Stimulated activated CD8-positive, alpha-beta memory T cell treated with anti-CD3 and anti-CD28 coated beads, Interleukin-15, amount 100 ng/mL, for 1 hour (primary cell): Measurements from ENCODE around the gene ATP2C2.

Experiments
- DNase-seq: peaks from one replicate; pipeline ENCODE4 v3.0.0-alpha.2; 2020; ENCODE audit warnings: low read depth

ATP2C2 gene

DNA sequence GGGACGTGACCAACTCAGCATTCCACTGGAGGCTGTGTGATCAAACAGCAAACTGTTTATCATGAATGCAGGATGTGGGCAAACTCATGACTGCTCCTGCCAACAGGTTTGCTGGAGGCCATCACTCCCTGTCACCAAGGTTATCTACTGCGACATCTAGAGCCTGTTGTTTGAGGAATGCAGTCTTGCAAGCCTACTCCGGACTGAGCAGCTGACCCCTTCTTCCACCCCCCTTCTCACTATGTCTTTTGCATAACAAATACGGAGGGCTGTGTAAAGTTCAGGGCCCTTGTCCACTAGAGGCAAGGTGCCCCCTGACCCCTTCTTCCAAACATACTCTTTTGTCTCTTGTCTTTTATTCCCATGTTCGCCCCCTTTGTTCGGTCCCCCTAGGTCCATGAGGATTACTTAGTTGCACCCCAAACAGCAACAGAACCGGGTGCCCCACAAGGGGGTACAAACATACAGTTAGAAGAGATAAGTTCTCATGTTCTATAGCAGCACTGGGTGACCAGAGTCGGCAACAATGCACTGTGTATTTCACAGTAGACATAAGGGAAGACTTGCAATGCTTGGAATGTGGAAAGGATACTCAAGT is 107.4 kb downstream of the ATP2C2 start:
- no peak for DNase-seq

DNA sequence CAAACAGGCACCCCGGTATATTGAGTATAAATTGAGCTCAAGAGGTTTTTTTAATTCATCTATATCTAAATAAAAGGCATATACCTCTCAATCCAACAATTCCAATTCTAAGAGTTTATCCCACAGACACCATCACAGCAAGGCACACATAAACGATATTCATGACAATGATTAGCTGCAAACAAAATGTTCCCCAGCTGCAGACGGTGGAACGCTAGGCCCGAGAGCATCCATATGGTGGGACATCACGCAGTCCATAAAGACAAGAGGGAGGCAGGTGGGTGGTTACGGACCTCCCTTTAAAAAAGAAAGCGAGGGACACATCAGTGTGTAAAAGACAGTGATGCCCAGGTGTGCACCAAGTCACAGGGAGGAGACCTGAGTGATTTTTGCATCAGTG is 108.1 kb downstream of the ATP2C2 start:
- no peak for DNase-seq

DNA sequence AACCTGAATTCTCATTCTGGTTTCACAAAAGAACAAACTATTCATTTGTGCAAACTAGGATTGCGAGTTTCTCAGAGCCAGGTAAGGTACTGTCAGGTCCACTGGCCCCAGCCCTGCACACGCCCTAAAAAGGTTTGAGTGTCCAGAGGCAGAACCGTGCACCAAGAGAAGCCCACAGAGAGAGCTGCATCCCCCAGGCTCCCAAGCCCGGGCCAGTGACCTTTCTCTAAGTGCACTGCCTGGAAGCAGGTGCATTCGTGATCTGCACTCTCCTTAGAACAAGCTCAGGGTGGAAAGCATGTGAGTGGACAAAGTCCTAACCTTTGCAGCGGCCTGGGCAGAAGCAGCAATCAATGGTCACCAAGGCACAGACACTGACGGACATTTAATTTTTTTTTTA is 109.3 kb downstream of the ATP2C2 start:
- no peak for DNase-seq

DNA sequence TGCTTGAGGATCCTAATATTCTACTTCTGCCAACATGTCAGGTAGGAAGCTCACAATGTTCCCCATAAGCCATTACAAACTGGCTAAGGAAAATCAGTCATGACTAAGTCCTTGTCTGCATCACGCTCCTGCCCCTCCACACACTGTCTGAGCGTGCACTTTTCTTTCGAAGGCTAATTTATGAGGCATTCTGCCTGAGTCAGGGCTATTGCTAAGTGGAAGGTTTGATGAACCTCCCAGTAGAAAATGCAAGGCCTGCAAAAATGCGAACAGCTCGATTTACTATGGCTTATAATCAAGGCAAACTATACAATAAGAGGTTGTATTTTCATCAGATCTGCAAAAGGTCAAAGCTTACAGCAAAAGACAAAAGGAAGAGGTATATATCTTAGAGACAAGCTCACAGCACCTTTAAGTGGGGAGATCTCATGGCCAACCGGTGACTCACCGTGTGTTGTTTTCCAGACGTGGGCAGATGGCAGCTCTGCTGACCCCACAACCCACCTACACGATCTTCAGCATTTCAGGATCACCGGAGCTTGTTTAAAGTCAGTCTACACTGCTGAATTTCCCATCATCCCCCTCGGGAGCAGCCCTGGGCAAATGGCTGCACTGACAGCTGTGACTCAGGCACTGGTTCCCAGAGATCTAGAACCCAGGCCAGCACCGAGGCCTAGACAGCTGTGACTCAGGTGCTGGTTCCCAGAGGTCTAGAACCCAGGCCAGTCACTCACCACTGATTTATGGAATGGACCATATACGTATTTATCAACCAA is 110.0 kb downstream of the ATP2C2 start:
- no peak for DNase-seq

DNA sequence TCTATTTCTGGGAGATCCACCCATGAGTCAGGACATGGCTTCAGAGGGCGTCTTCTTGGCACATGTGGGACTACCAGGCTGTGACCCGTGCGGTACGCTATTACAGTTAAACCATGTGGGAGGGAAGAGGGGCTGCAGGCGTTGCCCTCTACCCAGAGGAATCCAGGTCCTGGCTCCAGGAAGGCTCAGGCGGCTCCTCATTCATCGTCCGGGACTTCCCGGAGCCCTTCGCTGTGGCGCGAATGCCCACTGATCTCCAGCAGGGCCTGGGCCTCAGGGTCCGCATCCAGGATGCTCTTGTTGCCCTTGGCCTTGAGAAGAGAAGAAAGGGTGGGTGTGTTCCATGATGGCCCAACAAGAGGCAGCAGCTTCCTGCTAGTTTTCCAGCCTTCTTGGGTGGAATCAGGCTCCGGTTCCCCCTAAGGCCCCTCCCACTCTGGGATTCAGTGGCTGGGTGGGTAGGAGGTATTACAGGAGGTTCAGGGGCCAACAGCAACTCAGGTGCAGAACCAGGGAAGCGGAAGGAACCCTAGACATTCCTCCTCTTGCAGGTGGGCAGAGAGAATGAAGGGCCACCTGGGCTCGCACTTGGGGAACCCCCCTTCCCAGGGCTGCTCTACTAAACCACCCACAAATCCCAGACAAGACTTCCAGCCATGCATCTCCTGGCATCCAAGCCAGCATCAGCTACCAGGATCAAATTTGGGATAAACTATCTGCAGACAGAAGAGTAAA is 111.5 kb downstream of the ATP2C2 start:
- no peak for DNase-seq

DNA sequence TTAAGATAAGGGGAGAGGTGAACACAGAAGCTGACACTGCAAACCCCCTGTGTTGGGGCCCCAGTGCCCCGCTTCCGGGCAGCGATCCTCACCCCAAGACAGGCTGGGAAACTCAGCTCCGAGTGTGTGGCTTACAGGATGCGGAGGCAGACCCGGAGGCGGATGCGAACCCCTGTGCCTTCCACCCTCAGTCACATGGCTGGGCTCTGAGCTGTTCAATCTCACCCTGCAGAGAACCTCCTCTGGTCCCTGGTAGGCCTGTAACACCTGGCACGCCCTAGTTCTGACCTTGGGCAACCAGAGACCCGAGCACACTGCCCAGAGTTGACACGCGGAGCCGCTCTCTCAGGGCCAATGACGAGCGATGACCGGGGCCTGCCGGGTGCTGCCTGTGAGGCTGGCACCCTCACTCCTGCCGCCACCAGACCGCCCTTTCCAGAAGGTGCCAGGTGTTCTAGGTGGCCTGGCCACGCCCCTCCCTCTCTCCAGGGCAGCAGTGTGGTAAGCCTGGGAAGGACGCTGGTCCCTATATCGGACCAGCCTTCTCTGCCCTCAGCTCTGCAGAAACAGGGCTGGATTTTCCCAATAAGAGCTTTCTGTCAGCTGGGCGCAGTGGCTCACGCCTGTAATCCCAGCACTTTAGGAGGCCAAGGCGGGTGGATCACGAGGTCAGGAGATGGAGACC is 112.9 kb downstream of the ATP2C2 start:
- DNase-seq, result no peak

DNA sequence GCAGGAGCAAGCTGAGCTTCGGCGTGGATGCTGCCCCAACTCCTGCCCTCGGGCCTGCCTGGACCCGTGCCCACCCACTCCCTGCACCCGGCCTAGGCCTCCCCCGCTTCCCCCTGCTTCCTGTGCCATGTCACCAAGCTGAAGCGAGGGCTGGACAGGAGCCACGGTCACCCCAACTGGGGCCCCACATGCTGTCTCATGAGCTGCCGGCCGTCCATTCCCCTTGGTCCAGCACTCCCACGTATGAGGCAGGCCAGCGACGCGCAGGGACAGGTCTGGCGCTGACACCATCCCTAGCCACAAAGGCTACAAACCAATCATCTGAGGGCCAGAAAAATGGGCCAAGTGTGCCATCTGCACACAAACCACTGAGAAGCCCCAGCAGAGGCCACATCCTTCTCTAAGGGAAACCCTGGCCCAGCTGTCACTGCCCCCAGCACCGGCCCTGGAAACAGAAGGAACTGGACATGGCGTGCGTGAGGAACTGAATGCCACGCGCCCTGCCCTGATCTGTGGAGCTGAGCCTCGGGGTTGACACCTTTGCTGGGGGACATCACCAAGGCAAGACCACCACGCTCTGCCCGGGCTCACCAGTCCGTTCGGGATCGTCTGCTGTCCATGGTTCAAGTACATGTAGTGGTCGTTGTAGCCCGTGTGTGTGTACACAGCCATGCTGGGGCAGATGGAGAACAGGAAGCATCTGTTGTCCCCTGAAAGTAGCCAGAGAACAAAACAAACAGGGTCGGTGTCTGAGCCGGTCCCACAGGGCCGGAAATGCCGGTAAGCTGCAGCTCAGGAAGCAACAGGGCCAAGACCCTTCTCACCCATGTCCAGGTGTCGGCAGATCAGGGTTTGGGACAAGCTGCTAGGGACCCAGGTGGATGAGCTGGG is 113.9 kb downstream of the ATP2C2 start:
- DNase-seq, result no peak

DNA sequence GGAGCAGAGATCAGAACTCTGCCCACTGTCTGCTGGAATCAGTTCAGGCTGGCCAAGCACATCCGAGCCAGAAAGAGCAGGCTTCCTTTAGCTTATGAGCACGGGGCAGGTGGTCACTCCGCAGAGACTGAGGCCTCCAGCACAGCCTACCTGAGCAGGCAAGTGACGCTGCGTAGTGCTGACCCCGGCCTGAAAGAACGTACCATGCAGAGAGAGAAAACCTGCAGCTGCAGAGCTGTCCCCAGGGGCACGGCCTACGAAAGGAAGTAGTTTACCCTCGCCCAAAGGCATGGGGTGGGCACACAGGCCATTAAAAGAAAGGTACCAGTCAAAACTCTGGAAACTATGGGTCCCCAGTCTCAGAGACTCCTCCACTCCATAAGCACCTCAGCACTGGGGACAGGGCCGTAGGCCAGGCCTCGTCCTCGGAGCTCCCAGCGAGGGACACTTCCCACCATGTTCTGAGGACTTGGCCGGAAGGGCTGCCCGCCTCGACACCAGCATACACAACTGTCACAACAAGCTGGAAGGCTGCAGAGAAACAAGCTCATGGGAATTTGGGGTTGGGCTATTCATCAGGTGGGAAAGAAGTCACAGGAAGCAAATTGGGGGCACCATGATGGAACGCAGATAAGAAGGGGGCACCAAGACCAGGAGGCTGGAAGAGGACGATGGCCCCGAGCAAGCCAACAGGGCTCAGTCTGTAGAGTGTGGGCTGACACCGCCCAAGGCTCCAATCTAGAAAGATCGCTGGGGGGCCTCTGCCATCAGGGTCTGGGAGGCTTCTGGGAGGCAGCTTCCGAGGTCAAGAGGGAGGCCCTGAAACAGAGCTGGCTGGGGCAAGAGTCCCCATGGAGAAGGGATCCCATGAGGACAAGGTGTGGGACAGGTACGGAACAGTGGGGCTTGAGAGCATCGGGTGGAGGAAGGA is 114.9 kb downstream of the ATP2C2 start:
- DNase-seq, result no peak

DNA sequence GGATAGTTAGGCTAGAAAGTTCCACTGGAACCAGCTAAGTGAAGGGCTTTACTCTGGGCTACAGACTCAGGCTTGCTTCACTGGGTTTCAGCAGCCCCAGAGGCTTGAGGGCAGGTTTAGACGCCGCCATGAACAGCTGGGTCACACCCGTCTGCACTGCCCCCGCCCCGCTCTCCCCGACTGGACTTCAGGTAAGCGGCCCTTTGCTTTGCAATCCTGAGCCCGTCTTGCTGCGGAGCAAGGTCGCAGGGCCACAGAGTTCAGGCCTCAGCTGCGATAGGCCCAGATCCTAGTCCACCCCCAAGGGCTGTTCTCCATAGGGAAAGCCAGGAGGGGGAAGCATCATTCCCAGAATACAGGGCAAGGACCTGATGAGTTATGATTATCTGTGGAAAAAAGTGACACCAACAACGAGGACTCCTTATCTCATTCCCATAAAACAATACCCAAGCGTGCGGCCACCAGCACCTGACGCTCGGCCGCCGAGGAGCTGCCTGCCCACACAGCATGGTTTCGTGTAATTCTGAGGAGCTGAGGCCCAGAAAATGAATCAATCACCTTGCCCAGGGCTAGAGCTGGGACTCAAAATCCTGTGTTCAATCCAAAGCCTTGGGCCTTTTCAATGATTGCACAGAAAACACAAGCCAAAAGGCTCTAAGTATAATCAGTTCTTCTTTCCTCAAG is 115.7 kb downstream of the ATP2C2 start:
- no peak for DNase-seq

DNA sequence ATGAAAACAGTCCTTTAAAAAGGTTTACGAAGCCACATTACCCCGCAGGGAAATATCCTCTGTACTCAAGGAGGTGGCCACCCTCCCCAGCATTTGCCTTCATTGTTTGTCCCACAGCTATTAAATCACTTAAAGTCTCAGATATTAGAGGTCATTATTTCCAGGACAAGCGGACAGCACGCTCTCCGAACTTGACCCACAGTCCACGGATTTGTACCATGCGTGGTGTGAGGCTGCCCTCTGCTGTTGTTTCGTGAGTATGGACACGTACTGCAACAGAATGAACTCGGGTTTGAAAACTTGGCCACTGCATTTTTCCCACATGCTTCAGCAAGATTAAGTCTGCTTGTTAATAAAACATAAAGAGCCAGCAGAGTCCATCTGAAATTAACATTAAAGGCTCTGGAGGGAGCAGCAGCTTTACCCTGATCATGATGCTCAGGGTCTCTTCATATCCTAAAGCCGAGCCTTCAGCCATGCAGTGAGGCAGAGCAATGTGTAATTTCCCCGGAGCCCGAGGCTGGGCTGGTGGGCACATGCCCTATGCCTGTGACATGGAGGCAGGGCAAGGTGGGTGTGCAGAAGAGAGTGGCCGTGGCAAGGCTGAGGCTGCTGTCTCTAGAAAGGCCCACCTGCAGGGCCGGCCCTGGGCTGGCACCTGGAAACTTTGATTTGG is 116.4 kb downstream of the ATP2C2 start:
- DNase-seq, result no peak

DNA sequence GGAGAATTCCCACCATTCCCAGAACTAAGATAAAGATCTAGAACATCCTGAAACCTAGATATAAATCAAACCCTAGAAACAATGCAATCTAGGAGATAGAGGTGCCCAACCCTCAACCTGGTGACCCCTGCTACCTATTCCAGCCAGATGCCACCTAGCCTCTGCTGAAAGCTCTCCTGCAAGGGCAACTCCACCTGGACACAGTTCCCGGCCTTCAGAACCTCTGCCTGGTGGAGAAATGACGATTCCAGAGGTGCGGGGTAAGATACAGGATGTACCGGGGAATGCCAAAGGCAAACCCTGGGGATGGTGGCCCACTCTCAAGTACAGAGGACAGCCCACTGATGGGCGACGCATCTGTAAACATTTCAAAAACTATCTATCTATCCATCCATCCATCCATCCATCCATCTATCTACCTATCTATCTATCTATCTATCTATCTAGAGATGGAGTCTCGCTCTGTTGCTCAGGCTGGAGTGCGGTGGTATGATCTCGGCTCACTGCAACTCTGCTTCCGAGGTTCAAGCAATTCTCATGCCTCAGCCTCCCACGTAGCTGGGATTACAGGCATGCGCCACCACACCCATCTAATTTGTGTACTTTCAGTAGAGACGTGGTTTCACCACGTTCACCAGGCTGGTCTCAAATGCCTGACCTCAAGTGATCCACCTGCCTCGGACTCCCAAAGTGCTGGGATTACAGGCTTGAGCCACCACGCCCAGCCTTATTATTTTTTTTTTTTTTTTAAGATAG is 117.1 kb downstream of the ATP2C2 start:
- DNase-seq, result no peak

DNA sequence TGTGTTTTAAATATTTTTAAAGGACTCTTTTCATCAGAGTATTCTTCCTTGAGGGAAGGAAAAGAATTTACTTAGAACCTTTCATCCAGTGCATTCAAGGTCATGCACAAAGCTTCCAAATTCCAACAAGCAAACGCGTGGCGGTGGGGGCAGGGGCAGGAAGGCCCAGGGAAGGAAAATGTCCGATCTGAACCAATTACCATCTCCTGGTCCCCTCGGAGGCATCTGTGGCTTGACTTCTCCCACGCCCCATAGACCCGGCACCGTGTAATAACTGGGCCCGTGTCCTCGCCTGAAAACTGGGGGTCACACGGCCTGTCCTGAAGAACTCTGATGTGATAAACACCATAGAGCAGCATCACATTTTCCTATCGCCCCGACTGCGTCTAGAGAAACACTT is 117.8 kb downstream of the ATP2C2 start:
- no peak for DNase-seq

DNA sequence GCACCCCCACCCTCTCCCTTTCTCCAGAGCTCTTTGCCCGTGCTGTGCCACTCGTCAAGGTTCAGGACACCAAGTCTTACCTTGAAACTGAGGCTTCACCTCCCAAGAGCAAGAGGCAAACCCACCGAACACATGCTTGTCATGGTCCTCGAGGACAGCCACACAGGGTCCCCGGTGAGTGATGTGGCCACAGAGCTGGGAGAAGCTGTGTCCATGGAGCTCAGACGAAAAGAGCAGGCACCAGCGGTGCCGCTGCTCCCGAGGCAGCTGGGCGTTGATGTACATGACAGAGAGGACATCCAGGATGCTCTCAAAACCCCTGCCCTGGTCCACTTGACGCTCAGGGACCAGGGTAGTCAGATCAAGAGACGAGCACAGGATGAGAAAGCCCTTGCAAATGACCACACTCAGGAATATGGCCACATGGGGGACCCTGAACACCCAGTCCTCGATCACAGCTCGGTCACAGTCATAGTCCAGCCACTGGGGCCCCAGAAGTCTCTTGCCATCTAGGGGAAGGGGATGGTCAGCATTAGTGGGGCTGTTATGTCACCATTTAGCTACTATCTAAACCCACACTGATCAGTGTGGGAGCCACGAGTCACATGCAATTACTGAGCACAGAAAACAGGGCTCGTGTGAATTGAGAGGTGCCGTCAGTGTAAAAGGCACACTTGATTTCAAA is 118.4 kb downstream of the ATP2C2 start:
- no peak for DNase-seq

DNA sequence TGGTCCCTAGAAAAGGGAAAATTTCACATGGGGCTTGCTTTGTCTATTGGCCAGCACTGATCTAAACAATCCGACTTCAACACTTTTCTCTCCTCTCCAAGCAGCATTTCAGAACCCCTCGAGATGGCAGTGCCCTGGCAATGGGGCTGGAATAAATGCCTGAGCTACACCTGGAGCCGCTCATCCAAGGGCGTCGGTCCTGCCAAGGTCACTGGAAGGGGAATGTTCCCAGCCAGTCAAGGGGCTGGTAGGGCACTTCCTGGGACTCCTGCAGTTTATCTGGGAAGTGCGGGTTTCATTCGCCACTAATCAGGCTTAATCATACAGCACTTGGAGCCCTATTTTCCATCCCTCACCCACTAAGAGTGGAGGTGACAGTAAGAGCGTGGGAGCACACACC is 119.0 kb downstream of the ATP2C2 start:
- DNase-seq, result no peak

DNA sequence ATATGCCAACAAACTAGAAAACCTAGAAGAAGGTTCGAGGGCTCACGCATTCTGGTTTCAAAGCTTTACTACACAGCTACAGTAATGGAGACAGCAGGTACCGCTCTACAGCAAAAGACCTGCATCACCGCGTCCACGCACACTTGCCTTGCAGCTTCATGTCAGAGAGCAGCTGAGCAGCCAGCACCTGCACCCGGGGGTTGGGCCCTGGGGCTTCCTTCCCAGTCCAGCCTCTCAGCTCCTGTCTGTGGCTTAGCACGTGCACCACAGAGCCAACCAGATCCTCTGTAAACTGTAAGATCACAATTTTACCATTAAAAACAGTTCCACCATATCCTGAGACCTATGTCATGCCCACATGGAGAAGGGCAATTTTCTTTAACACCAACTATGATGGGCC is 120.8 kb downstream of the ATP2C2 start:
- DNase-seq, result no peak

DNA sequence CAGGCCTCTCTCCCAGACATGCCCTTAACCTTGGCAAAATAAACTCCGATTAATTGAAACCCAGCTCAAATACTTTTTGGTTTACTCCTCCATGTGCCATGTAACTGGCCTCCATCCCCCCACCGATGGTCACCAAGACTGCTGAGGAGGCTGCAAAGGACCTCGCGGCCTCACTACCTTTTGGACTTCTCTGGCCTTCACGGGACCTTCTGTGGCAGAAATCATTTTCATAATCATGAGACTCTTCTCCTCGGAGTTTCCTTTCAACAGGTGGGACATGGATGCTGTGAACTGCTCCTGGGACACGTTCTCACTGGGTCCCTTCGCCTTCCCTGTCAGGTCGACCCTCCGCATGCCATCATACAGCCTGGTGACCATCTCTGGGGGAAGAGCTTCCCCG is 127.2 kb downstream of the ATP2C2 start:
- no peak for DNase-seq

DNA sequence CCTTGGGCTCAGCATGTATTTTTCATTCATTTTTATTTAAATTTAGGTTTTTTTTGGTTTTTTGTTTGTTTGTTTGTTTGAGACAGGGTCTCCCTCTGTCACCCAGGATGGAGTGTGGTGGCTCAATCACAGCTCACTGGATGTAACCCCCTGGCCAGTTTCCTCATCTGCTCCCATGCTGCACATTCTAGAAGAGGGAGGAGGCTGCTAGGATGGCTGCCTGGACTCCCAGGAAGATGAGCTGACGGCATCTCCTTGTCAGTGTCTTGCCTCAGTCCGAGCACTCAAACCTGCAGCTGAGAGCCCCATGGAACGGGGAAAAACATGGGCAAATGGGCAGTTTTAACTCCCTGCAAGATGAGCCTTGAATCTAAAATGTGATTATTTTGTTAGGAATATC is 128.7 kb downstream of the ATP2C2 start:
- DNase-seq, result no peak
